A673 (cell line): Measurements from ENCODE around the gene ARHGEF4.

Experiments used
- EZH2 ChIP-seq: fragments of 200-600 bp; sonication (generic); IDR thresholded peaks from 2 replicates; pipeline ENCODE4 v1.6.1; 2017; ENCODE audit warnings: borderline replicate concordance, low read depth, mild to moderate bottlenecking, mixed read lengths, antibody characterized with exemption, low read length; ENCODE audit not compliant: poor library complexity, severe bottlenecking
- TF ChIP-seq, protein P1 (sequence below): fragments of 300-800, 200-600 bp; sonication (generic); conservative IDR thresholded peaks from 2 replicates; pipeline ENCODE4 v1.5.1; 2017; ENCODE audit warnings: low read depth, mild to moderate bottlenecking, antibody characterized with exemption, low read length, moderate library complexity, mixed read lengths

DNA sequence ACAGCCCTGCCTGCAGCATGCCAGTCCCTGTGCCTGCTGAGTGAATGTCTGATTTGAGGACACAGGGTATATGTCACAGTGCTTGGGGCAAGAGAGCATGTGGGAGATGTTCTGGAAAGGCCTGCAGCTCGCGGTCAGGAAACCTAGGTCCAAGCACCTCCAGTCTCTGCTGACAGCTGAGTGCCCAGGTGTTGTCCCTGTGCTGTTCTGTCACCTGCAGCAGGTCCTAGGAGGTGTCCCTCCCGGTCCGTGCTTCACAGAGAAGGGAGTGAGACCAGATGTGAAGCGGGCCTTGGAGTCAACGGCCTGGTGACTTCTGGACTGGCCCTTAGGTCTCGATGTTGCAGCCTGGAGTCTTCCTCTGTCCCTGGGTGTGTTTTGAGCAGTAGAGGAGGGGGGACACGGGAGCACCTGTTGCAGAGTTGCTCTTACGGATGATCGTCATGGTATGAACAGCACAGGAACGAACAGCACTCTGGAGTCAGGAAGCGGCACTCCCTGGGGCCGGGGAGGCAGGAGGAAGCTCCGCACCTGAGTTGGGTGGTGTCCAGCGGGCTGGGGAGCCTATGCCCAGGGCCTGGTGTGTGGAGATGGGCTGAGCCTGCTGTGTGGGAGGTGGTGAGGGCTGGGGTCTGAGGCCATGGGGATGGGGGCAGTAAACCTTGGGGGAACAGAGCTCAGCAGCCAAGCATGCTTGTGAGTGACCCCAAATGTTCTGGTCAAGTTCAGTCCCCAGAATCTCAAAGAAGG lies 21.6 kb upstream of the ARHGEF4 start:
- TF ChIP-seq EZH2, result no peak
- TF ChIP-seq, protein P1, sequence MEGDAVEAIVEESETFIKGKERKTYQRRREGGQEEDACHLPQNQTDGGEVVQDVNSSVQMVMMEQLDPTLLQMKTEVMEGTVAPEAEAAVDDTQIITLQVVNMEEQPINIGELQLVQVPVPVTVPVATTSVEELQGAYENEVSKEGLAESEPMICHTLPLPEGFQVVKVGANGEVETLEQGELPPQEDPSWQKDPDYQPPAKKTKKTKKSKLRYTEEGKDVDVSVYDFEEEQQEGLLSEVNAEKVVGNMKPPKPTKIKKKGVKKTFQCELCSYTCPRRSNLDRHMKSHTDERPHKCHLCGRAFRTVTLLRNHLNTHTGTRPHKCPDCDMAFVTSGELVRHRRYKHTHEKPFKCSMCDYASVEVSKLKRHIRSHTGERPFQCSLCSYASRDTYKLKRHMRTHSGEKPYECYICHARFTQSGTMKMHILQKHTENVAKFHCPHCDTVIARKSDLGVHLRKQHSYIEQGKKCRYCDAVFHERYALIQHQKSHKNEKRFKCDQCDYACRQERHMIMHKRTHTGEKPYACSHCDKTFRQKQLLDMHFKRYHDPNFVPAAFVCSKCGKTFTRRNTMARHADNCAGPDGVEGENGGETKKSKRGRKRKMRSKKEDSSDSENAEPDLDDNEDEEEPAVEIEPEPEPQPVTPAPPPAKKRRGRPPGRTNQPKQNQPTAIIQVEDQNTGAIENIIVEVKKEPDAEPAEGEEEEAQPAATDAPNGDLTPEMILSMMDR, result no peak
